Measurements from ENCODE around the gene ARHGEF4. TPM values are rescaled to one million over a fixed set of nuclear protein-coding genes. Genes with fewer than 3 reads are reported as not detected.

ARHGEF4 gene
- total RNA-seq, 1 experiment from 2014 or later: 21.8 TPM

GRCh38 chr2:131034122-131035051 lies 197.7 kb downstream of the ARHGEF4 start:
- no peaks in the 10 kb centered on the region for H3K9me3 Mint-ChIP-seq
- H3K27me3 Mint-ChIP-seq (ENCODE audit: low read depth): peaks cover 34% of the 10 kb centered on the region
- peak; percentile 60 for DNase-seq (ENCODE audit: low spot score)
- no peaks in the 10 kb centered on the region for H3K36me3 Mint-ChIP-seq
- ChIA-PET CTCF (no interaction called here), POLR2A (no interaction called here)
- TF ChIP-seq HMGXB4 (CRISPR knock-in tag; IDR thresholded peaks at IDR 0.05) (0 out of 2 replicates have a peak, but pooled peaks have one; percentile 21), JAZF1 (CRISPR knock-in tag; IDR thresholded peaks at IDR 0.05) (no peak), FOXP1 (CRISPR knock-in tag; IDR thresholded peaks at IDR 0.05; ENCODE audit: borderline replicate concordance) (0 out of 2 replicates have a peak, but pooled peaks have one; percentile 8)
- no peaks in the 10 kb centered on the region for H3K4me1 Mint-ChIP-seq
- peak; percentile 71 for ATAC-seq
- H3K4me3 Mint-ChIP-seq: peak overlapping the region; percentile 62
- H3K27ac Mint-ChIP-seq: no peak overlapping the region

- H3K36me3 Mint-ChIP-seq: no peaks in the 10 kb centered on the region
- ChIA-PET CTCF (no interaction called here), POLR2A (no interaction called here)
- H3K4me1 Mint-ChIP-seq: no peaks in the 10 kb centered on the region
- DNase-seq (ENCODE audit: low spot score) (no peak), ATAC-seq (peak; percentile 14)
- no peaks in the 10 kb centered on the region for H3K9me3 Mint-ChIP-seq
- peak overlapping the region; percentile 57 for H3K4me3 Mint-ChIP-seq
- TF ChIP-seq TP53 (CRISPR knock-in tag; IDR thresholded peaks at IDR 0.05) (peak; percentile 46; the same call in 1 of the 2 replicates), ZNF121 (CRISPR knock-in tag; IDR thresholded peaks at IDR 0.05) (no peak), ZNF423 (CRISPR knock-in tag; IDR thresholded peaks at IDR 0.05) (peak; percentile 63; the same call in 1 of the 2 replicates), HMGXB4 (CRISPR knock-in tag; IDR thresholded peaks at IDR 0.05) (0 out of 2 replicates have a peak, but pooled peaks have one; percentile 57)
- peaks cover 34% of the 10 kb centered on the region for H3K27me3 Mint-ChIP-seq (ENCODE audit: low read depth)
- no peak overlapping the region for H3K27ac Mint-ChIP-seq
These were observed 198.6 kb downstream of the ARHGEF4 start for GRCh38 chr2:131035112-131035825.

- Mint-ChIP-seq H3K9me3 (no peaks in the 10 kb centered on the region), H3K36me3 (no peaks in the 10 kb centered on the region), H3K27ac (no peak overlapping the region), H3K4me1 (no peaks in the 10 kb centered on the region; the same call in 1 of the 2 replicates), H3K4me3 (peak overlapping the region; percentile 57), H3K27me3 (ENCODE audit: low read depth) (peaks cover 34% of the 10 kb centered on the region)
- ChIA-PET CTCF (no interaction called here), POLR2A (interaction anchor here (0.6 kb wide), 1 partner anchor 109 kb away, joined by 6 read pairs; no protein-coding TSS in a partner anchor)
- ATAC-seq: no peak; the same call in 1 of the 2 replicates
- DNase-seq (ENCODE audit: low spot score): no peak
- TF ChIP-seq SMAD3 (CRISPR knock-in tag; IDR thresholded peaks at IDR 0.05; ENCODE audit: borderline replicate concordance) (no peak), ZBTB43 (CRISPR knock-in tag; IDR thresholded peaks at IDR 0.05) (no peak), AFF4 (CRISPR knock-in tag; IDR thresholded peaks at IDR 0.05; ENCODE audit: borderline replicate concordance) (no peak), ZMAT4 (CRISPR knock-in tag; IDR thresholded peaks at IDR 0.05) (no peak), USF2 (CRISPR knock-in tag; IDR thresholded peaks at IDR 0.05) (no peak), MAX (CRISPR knock-in tag; IDR thresholded peaks at IDR 0.05) (no peak), ZNF263 (CRISPR knock-in tag; IDR thresholded peaks at IDR 0.05; ENCODE audit: low read depth) (no peak), PREB (CRISPR knock-in tag; IDR thresholded peaks at IDR 0.05; ENCODE audit: borderline replicate concordance) (no peak), RELA (CRISPR knock-in tag; IDR thresholded peaks at IDR 0.05; ENCODE audit: borderline replicate concordance) (no peak), TEAD4 (CRISPR knock-in tag; IDR thresholded peaks at IDR 0.05) (no peak)
These were observed 199.1 kb downstream of the ARHGEF4 start for GRCh38 chr2:131035826-131036231.
